ENCODE measurements around the gene NOC2L. TPM values are rescaled to one million over a fixed set of nuclear protein-coding genes. Genes with fewer than 3 reads are reported as not detected.

Gene NOC2L
- total RNA-seq, 4 donors from 2014 or later, result 21.8 to 58.8 (median 37.5) TPM

DNA sequence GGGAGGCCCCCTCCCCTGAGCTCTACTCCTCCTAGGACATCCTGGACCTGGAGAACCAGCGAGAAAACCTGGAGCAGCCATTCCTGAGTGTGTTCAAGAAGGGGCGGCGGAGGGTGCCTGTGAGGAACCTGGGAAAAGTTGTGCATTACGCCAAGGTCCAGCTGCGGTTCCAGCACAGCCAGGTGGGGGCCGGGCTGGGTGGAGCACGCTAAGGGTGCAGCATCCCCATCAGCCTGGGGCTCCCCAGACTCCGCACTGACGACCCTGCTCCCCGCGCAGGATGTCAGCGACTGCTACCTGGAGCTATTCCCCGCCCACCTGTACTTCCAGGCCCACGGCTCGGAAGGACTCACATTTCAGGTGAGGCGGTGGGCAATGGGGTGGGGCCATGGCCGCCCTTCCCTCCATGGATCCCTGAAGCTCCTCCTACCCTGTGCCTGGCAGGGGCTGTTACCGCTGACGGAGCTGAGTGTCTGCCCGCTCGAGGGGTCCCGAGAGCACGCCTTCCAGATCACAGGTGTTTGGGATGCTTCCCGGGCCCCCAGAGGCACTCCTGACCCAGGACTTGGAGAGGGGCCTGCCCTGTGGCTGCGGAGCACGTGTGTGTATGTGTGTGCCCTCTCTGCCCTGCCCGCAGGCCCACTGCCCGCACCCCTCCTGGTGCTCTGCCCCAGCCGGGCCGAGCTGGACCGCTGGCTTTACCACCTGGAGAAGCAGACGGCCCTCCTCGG lies 11.4 kb upstream of the NOC2L start:
- no peaks in the 10 kb centered on the region for H3K36me3 ChIP-seq
- no peak overlapping the region for H3K4me3 ChIP-seq
- TF ChIP-seq POLR2A (IDR thresholded peaks at IDR 0.05) (no peak), CTCF (IDR thresholded peaks at IDR 0.05) (no peak)
- H3K9me3 ChIP-seq, result no peaks in the 10 kb centered on the region
- no peak overlapping the region for H3K27ac ChIP-seq
- H3K4me1 ChIP-seq, result peaks cover 0 to 7% of the 10 kb centered on the region in 2 donors
- peaks cover 10 to 19% of the 10 kb centered on the region in 2 donors for H3K27me3 ChIP-seq
- intact Hi-C loops (cut with DNase I; ENCODE audit: low total_unique reads), result loop anchor here (10.0 kb wide), 2 partner anchors 66 to 264 kb away; partner anchors contain the start of genes B3GALT6 and SDF4
- DNase-seq, result no peak

- H3K9me3 ChIP-seq, result no peaks in the 10 kb centered on the region
- H3K4me1 ChIP-seq, result peaks cover 0 to 7% of the 10 kb centered on the region in 2 donors
- DNase-seq, result no peak
- peaks cover 10 to 19% of the 10 kb centered on the region in 2 donors for H3K27me3 ChIP-seq
- H3K4me3 ChIP-seq, result no peak overlapping the region
- H3K27ac ChIP-seq, result no peak overlapping the region
- no peaks in the 10 kb centered on the region for H3K36me3 ChIP-seq
- TF ChIP-seq POLR2A (IDR thresholded peaks at IDR 0.05), result no peak
- TF ChIP-seq CTCF (IDR thresholded peaks at IDR 0.05), result no peak
- intact Hi-C loops (cut with DNase I; ENCODE audit: low total_unique reads), result no loop called here
Measured at GRCh38 chr1:969260-969855, 10.3 kb upstream of the NOC2L start.

DNA sequence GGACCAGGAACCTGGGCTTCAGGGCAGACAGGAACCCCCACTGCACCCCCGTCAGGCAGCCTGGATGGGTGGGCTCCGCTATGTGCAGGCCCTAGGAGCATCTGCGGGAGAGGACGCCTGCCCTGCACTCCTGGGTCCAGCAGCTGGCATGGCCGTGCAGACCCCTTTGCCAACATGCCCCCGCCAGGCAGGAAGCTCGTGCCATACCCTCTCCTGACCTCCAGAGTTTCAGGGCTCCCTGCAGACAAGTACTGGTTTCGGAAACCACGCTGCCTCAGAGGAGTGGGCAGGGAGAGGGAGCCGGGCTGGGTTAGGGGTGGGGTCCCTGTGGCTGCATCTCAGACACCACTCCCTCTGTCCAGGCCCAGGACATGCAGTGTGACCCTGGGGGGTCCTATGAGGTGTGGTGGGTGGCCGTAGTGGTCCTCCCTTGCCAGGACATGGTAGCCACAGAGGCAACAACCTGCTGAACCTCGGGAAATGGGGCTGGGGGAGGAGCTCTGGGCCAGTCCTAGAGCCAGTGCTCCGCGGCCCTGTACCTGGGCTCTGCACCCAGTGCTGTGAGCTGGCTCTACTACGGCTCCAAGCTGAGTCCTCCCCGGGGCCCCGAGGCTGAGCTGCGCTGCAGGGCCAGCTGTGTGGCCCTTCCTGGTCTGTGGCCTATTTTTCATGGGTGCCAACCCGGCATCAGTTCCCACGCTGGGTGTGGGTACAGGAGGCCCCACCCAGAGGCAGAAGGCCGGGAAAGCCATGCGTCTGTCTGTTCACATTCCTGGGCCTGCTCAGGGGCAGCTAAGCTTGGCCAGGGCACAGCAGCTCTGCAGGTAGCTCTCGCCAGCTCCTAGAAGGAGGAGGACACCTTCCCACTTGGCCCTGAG lies 8.6 kb upstream of the NOC2L start:
- TF ChIP-seq POLR2A (IDR thresholded peaks at IDR 0.05) (no peak), CTCF (IDR thresholded peaks at IDR 0.05) (no peak)
- no peaks in the 10 kb centered on the region for H3K36me3 ChIP-seq
- no peak for DNase-seq
- H3K27ac ChIP-seq, result no peak overlapping the region
- no peak overlapping the region for H3K4me3 ChIP-seq
- intact Hi-C loops (cut with DNase I; ENCODE audit: low total_unique reads), result no loop called here
- H3K4me1 ChIP-seq, result peaks cover 0 to 7% of the 10 kb centered on the region in 2 donors
- H3K27me3 ChIP-seq, result peaks cover 10 to 19% of the 10 kb centered on the region in 2 donors
- H3K9me3 ChIP-seq, result no peaks in the 10 kb centered on the region

DNA sequence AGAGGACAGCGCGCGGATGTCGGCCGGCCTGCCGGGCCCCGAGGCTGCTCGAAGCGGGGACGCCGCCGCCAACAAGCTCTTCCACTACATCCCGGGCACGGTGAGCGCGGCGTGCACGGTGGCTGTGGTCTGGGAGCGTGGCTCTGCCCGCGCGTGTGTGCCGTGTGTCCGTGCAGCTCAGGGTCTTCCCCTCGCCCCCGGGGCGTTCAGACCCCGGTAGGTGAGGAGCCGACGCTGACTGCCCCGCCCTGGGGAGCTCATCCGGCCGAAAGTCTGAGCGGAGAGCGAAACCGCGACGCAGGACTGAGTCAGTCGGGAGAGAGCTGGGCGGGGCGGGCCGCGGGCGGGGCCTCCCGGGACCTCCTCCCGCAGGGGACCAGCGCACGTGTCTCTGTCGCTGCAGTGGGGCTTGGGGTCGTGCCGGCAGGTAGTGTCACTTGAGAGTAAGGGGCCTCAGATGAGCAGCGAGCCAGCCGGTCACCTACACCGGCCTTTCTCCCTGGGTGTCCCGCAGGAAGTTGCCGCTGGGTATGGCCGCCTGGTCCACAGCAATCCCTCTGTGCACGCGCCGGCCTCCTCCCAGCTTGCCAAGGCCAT lies 7.7 kb upstream of the NOC2L start:
- peak overlapping the region in 1 of 2 donors; percentile 8 for H3K27ac ChIP-seq
- H3K4me3 ChIP-seq, result peak overlapping the region; percentile 38 to 45
- H3K4me1 ChIP-seq, result peaks cover 0 to 7% of the 10 kb centered on the region in 2 donors
- no peak for TF ChIP-seq POLR2A (IDR thresholded peaks at IDR 0.05)
- DNase-seq, result peak; percentile 45 to 66
- H3K9me3 ChIP-seq, result no peaks in the 10 kb centered on the region
- no peaks in the 10 kb centered on the region for H3K36me3 ChIP-seq
- intact Hi-C loops (cut with DNase I; ENCODE audit: low total_unique reads), result no loop called here
- peaks cover 10 to 15% of the 10 kb centered on the region in 2 donors for H3K27me3 ChIP-seq

GRCh38 chr1:966135-966703 lies 7.2 kb upstream of the NOC2L start, which contains the start of gene PLEKHN1:
Gene PLEKHN1 (plus strand): TSS chr1:966482. CDS start chr1:966532, 50 bp downstream.
- intact Hi-C loops (cut with DNase I; ENCODE audit: low total_unique reads), result no loop called here
- DNase-seq, result no peak
- Histone ChIP-seq H3K4me1 (peaks cover 0 to 7% of the 10 kb centered on the region in 2 donors), H3K4me3 (peak within 1 kb of the TSS; percentile 38 to 45), H3K36me3 (no peaks in the 10 kb centered on the region), H3K27me3 (peaks cover 9 to 10% of the 10 kb centered on the region in 2 donors), H3K27ac (peak within 1 kb of the TSS in 1 of 2 donors; percentile 8), H3K9me3 (no peaks in the 10 kb centered on the region)
- TF ChIP-seq POLR2A (IDR thresholded peaks at IDR 0.05), result no peak
- no peak for TF ChIP-seq CTCF (IDR thresholded peaks at IDR 0.05)
